IMR-90 (cell line): Measurements from ENCODE around the gene SMARCA4. TPM values are rescaled to one million over a fixed set of nuclear protein-coding genes. Genes with fewer than 3 reads are reported as not detected.

Experiments
- ATAC-seq: fragments of 200-7000 bp; cut with Tn5 transposase; 2 replicates; pipeline ENCODE4 v1.9.1; 2020; ENCODE audit warnings: low read depth, mild to moderate bottlenecking, moderate library complexity
- BruUV-seq: library from RNA; stranded (reverse); fragments of 400-500 nt; replicated peaks from 2 replicates; lab custom pipeline; 2021; lab: Mats Ljungman, UMichigan
- CTCF ChIA-PET: fragments of 300-600 bp; formaldehyde crosslinking; extraction: SDS; loops from one replicate; lab custom pipeline; 2021; ENCODE audit warnings: antibody characterized with exemption; lab: Yijun Ruan, JAX
- POLR2A ChIA-PET: fragments of 300-600 bp; sonication (Branson Sonifier 250); formaldehyde crosslinking; loops from one replicate; lab custom pipeline; 2022; ENCODE audit warnings: antibody characterized with exemption; ENCODE audit not compliant: unreplicated experiment; lab: Charles Lee
- DNase-seq: peaks from one replicate; pipeline ENCODE4 v3.0.0; 2013
- H2AFZ ChIP-seq: replicated peaks from 2 replicates; pipeline ENCODE3; 2013; ENCODE audit warnings: low read length, mild to moderate bottlenecking; ENCODE audit not compliant: poor library complexity
- H2AK5ac ChIP-seq: 2 replicates; pipeline ENCODE4 v1.6.1; 2013; ENCODE audit warnings: low read depth, low read length, inconsistent platforms
- H2AK9ac ChIP-seq: replicated peaks from 2 replicates; pipeline ENCODE3; 2013; ENCODE audit warnings: mild to moderate bottlenecking, low read depth, low read length, moderate library complexity; ENCODE audit not compliant: poor library complexity
- H2BK120ac ChIP-seq: 2 replicates; pipeline ENCODE4 v1.6.1; 2013; ENCODE audit warnings: low read depth, low read length, inconsistent platforms
- H2BK15ac ChIP-seq: 3 replicates; pipeline ENCODE4 v1.6.1; 2013; ENCODE audit warnings: low read depth, low read length, inconsistent platforms
- H2BK20ac ChIP-seq: 2 replicates; pipeline ENCODE4 v1.6.1; 2013; ENCODE audit warnings: low read depth, mild to moderate bottlenecking, inconsistent platforms, low read length, moderate library complexity
- H2BK5ac ChIP-seq: 2 replicates; pipeline ENCODE4 v1.6.1; 2013; ENCODE audit warnings: mild to moderate bottlenecking, low read depth, low read length, inconsistent platforms; ENCODE audit not compliant: poor library complexity, severe bottlenecking
- H3K14ac ChIP-seq: replicated peaks from 2 replicates; pipeline ENCODE4 v1.6.1; 2013; ENCODE audit warnings: low read depth, low read length, inconsistent platforms
- H3K18ac ChIP-seq: 2 replicates; pipeline ENCODE4 v1.6.1; 2013; ENCODE audit warnings: low read depth, low read length, control low read depth
- H3K23ac ChIP-seq: 2 replicates; pipeline ENCODE4 v1.6.1; 2013; ENCODE audit warnings: low read depth, low read length, inconsistent platforms
- H3K27ac ChIP-seq: 2 replicates; pipeline ENCODE4 v1.5.1; 2013; ENCODE audit warnings: mild to moderate bottlenecking, control low read depth, low read length; ENCODE audit not compliant: insufficient read depth
- H3K27me3 ChIP-seq: 2 replicates; pipeline ENCODE4 v1.6.1; 2013; ENCODE audit warnings: low read length; ENCODE audit not compliant: control insufficient read depth, insufficient read depth
- H3K36me3 ChIP-seq: 2 replicates; pipeline ENCODE4 v1.6.1; 2013; ENCODE audit warnings: low read length, mixed read lengths; ENCODE audit not compliant: control insufficient read depth, insufficient read depth
- H3K4ac ChIP-seq: 2 replicates; pipeline ENCODE4 v1.6.1; 2013; ENCODE audit warnings: low read depth, low read length, inconsistent platforms
- H3K4me1 ChIP-seq: 2 replicates; pipeline ENCODE4 v1.6.1; 2013; ENCODE audit warnings: low read length, mixed read lengths; ENCODE audit not compliant: control insufficient read depth, insufficient read depth
- H3K4me2 ChIP-seq: 2 replicates; pipeline ENCODE4 v1.6.1; 2013; ENCODE audit warnings: low read depth, mild to moderate bottlenecking, control low read depth, low read length, moderate library complexity
- H3K4me3 ChIP-seq: 2 replicates; pipeline ENCODE4 v1.5.1; 2013; ENCODE audit warnings: low read depth, mild to moderate bottlenecking, control low read depth, low read length, moderate library complexity; ENCODE audit not compliant: insufficient read depth
- H3K56ac ChIP-seq: 2 replicates; pipeline ENCODE4 v1.6.1; 2013; ENCODE audit warnings: low read length, inconsistent platforms; ENCODE audit not compliant: insufficient read depth; ENCODE audit errors: extremely low read depth
- H3K79me1 ChIP-seq, 2 experiments: 2 replicates each; pipeline ENCODE4 v1.6.1; 2013; ENCODE audit warnings: low read length in 2 of 2, inconsistent platforms in 1 of 2, low read depth in 1 of 2
- H3K9ac ChIP-seq: 2 replicates; pipeline ENCODE4 v1.6.1; 2013; ENCODE audit warnings: low read depth, low read length, control low read depth
- H3K9me1 ChIP-seq: 2 replicates; pipeline ENCODE4 v1.6.1; 2013; ENCODE audit warnings: low read length, inconsistent platforms; ENCODE audit not compliant: insufficient read depth
- H3K9me3 ChIP-seq: 2 replicates; pipeline ENCODE4 v1.6.1; 2013; ENCODE audit warnings: low read length; ENCODE audit not compliant: control insufficient read depth, insufficient read depth
- H4K20me1 ChIP-seq: 2 replicates; pipeline ENCODE4 v1.6.1; 2013; ENCODE audit warnings: low read length, inconsistent platforms; ENCODE audit not compliant: insufficient read depth
- H4K5ac ChIP-seq: 2 replicates; pipeline ENCODE4 v1.6.1; 2013; ENCODE audit warnings: mild to moderate bottlenecking, low read depth, low read length, control low read depth
- H4K8ac ChIP-seq, 2 experiments: 2 replicates each; pipeline ENCODE4 v1.6.1; 2013; ENCODE audit warnings: low read depth in 2 of 2, low read length in 2 of 2, control low read depth in 1 of 2, inconsistent platforms in 1 of 2
- H4K91ac ChIP-seq: 2 replicates; pipeline ENCODE4 v1.6.1; 2013; ENCODE audit warnings: low read depth, low read length, inconsistent platforms; ENCODE audit not compliant: insufficient read depth
- RAD21 ChIP-seq: IDR thresholded peaks from 2 replicates; pipeline ENCODE4 v1.6.1; 2012; ENCODE audit warnings: low read length, improper control_type of control experiment
- RCOR1 ChIP-seq: IDR thresholded peaks from 2 replicates; pipeline ENCODE4 v1.6.1; 2012; ENCODE audit warnings: mild to moderate bottlenecking, low read length, improper control_type of control experiment; ENCODE audit not compliant: insufficient replicate concordance
- RFX5 ChIP-seq: IDR thresholded peaks from 2 replicates; pipeline ENCODE4 v1.8.0; 2012; ENCODE audit warnings: low read depth, mild to moderate bottlenecking, low read length, moderate library complexity
- WGBS, 2 experiments: methylation state at CpG; one replicate each; pipeline versions ENCODE4 v1.1.5 to v1.1.7; 2013; ENCODE audit warnings: missing lambda C conversion rate in 2 of 2; ENCODE audit not compliant: insufficient read length in 1 of 2; ENCODE audit errors: extremely low coverage in 2 of 2; 5-methylcytosine and 5-hydroxymethylcytosine counted together
- dilution Hi-C: fragments of 300-500 bp; cut with HindIII; formaldehyde crosslinking; loops from one replicate; pipeline ENCODE4 v1.14.3; 2018; ENCODE audit warnings: low sequenced_read_pairs; ENCODE audit not compliant: unreplicated experiment
- in situ Hi-C: fragments of 300-500 bp; cut with MboI; formaldehyde crosslinking; loops from 3 replicates; pipeline ENCODE4 v1.14.3; 2019; ENCODE audit warnings: low sequenced_read_pairs, inconsistent platforms, mixed read lengths
- intact Hi-C: fragments of 100-400 bp; cut with micrococcal nuclease; formaldehyde crosslinking; loops from 2 replicates; pipeline ENCODE4 v1.10.0; 2022
- polyA plus RNA-seq, 3 experiments: library from polyadenylated mRNA; depleted of rRNA; stranded (reverse); fragments of >200 nt; gene quantifications; 2 replicates each; pipeline ENCODE4 v1.2.3, GENCODE V29; 2012; ENCODE audit warnings: low replicate concordance in 1 of 3
- total RNA-seq: library from RNA; depleted of rRNA; stranded (reverse); fragments of >200 nt; gene quantifications from 2 replicates; pipeline ENCODE4 v1.2.3, GENCODE V29; 2012

Gene SMARCA4
- total and polyA plus RNA-seq, 2 of the 4 experiments (the other 2 are of a cell fraction): 41.4 to 85.6 TPM

- dilution Hi-C loops: no loop called here
Measured at GRCh38 chr19:10913716-10914340, 47.0 kb upstream of the SMARCA4 start.

More at GRCh38 chr19:10913716-10914340, 47.0 kb upstream of the SMARCA4 start:
- in situ Hi-C loops: no loop called here
- Histone ChIP-seq H4K91ac (no peak overlapping the region), H2BK120ac (no peak overlapping the region), H4K20me1 (peaks cover 14% of the 10 kb centered on the region), H3K9me1 (no peaks in the 10 kb centered on the region), H3K14ac (no peak overlapping the region), H2AK5ac (no peak overlapping the region), H3K27me3 (no peaks in the 10 kb centered on the region), H2BK20ac (no peak overlapping the region), H4K5ac (no peak overlapping the region), H2BK5ac (no peak overlapping the region), H3K18ac (no peak overlapping the region), H3K4me2 (no peak overlapping the region), H3K4me1 (peaks cover 12% of the 10 kb centered on the region), H3K27ac (no peak overlapping the region), H3K36me3 (peaks cover 46% of the 10 kb centered on the region), H3K23ac (no peak overlapping the region), H2AFZ (no peak overlapping the region), H3K79me1 (peaks cover 9 to 27% of the 10 kb centered on the region in 2 experiments; a peak in 3 of 4 replicates), H3K56ac (no peak overlapping the region), H3K4me3 (no peak overlapping the region), H3K9me3 (no peaks in the 10 kb centered on the region), H3K4ac (no peak overlapping the region), H2BK15ac (no peak overlapping the region), H4K8ac (no peak overlapping the region), H3K9ac (no peak overlapping the region), H2AK9ac (peak overlapping the region; percentile 28)
- intact Hi-C loops: no loop called here
- TF ChIP-seq RFX5 (no peak), RCOR1 (no peak), RAD21 (no peak)
- ATAC-seq (no peak), DNase-seq (no peak)
- WGBS, 2 experiments: 98% methylated on average over 8 of the region's 24 CpGs; no CpG with 5 or more reads in 1 of the 2 experiments
- POLR2A ChIA-PET: no interaction called here
- CTCF ChIA-PET: no interaction called here
- BruUV-seq: no TSS peak
